Activated effector memory CD4-positive, alpha-beta T cell treated with Interleukin-2 at 50 U/mL for 16 hours (primary cell): ENCODE results near the gene UBAC1.
A peak's percentile ranks its signal among the peaks of the same experiment; 100 is the strongest.
"Not testable (repeated sequence)": the region's sequence is repeated elsewhere in the genome, so short reads cannot be mapped to it uniquely, and the experiment has no call there.

Experiments
- DNase-seq: peaks from one replicate; pipeline ENCODE4 v3.0.0-alpha.2; 2020

The UBAC1 gene

GRCh38 chr9:135898634-135899407, 62.4 kb downstream of the UBAC1 start:
- DNase-seq = no peak

- DNase-seq = no peak
Measured at GRCh38 chr9:135896626-135897025, 64.5 kb downstream of the UBAC1 start.

GRCh38 chr9:135896205-135896604, 65.0 kb downstream of the UBAC1 start:
- no peak for DNase-seq

GRCh38 chr9:135895202-135895848, 65.8 kb downstream of the UBAC1 start:
- DNase-seq = no peak

GRCh38 chr9:135893104-135893503, 68.1 kb downstream of the UBAC1 start:
- no peak for DNase-seq

- not testable (repeated sequence) for DNase-seq
Measured at GRCh38 chr9:135892327-135892726, 68.8 kb downstream of the UBAC1 start.

- no peak for DNase-seq
Measured at GRCh38 chr9:135891027-135891631, 70.0 kb downstream of the UBAC1 start.

GRCh38 chr9:135890190-135891026, 70.8 kb downstream of the UBAC1 start:
- DNase-seq = no peak

GRCh38 chr9:135889564-135890189, 71.5 kb downstream of the UBAC1 start:
- DNase-seq = no peak

GRCh38 chr9:135888766-135889394, 72.3 kb downstream of the UBAC1 start:
- no peak for DNase-seq

- DNase-seq = no peak
Measured at GRCh38 chr9:135888126-135888765, 72.9 kb downstream of the UBAC1 start.

GRCh38 chr9:135887585-135888050, 73.6 kb downstream of the UBAC1 start:
- DNase-seq = peak; percentile 46

- DNase-seq = no peak
Measured at GRCh38 chr9:135887021-135887507, 74.1 kb downstream of the UBAC1 start.

GRCh38 chr9:135886147-135886981, 74.8 kb downstream of the UBAC1 start:
- DNase-seq = no peak

- no peak for DNase-seq
Measured at GRCh38 chr9:135885100-135885853, 75.9 kb downstream of the UBAC1 start.

- DNase-seq = no peak
Measured at GRCh38 chr9:135884328-135885035, 76.7 kb downstream of the UBAC1 start.

- DNase-seq = no peak
Measured at GRCh38 chr9:135883410-135884089, 77.6 kb downstream of the UBAC1 start.
